ENCODE data around the gene RAB11FIP4.

DNA sequence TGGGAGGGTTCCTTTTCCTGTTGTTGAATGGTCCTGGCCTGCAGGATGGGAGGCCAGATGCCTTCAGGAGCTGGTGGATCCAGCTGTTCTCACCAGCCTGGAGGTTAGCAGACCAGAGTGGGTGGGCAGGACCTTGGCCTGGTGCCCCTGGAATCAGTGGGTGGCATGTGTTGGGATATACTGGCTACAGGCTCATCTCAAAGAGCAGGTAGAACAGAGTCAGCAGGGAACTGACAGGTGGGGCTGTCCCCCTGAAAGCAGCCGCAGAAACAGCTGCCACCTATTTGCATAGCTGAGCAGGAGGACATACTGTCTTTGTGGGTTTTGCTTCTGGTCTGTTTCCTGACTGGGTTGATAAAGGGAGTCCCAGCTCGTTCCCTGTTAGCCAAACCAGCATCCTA, 144.1 kb downstream of the RAB11FIP4 start:
- TF ChIP-seq, protein P1, sequence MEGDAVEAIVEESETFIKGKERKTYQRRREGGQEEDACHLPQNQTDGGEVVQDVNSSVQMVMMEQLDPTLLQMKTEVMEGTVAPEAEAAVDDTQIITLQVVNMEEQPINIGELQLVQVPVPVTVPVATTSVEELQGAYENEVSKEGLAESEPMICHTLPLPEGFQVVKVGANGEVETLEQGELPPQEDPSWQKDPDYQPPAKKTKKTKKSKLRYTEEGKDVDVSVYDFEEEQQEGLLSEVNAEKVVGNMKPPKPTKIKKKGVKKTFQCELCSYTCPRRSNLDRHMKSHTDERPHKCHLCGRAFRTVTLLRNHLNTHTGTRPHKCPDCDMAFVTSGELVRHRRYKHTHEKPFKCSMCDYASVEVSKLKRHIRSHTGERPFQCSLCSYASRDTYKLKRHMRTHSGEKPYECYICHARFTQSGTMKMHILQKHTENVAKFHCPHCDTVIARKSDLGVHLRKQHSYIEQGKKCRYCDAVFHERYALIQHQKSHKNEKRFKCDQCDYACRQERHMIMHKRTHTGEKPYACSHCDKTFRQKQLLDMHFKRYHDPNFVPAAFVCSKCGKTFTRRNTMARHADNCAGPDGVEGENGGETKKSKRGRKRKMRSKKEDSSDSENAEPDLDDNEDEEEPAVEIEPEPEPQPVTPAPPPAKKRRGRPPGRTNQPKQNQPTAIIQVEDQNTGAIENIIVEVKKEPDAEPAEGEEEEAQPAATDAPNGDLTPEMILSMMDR (IDR thresholded peaks at IDR 0.05; ENCODE audit: control extremely low read depth in 1 of 3, insufficient read depth in 1 of 3, low read depth in 1 of 3, low read length in 3 of 3): no peak
- TF ChIP-seq POLR2AphosphoS5 (IDR thresholded peaks at IDR 0.05; ENCODE audit: low read depth, low read length): no peak
- TF ChIP-seq, protein P2, sequence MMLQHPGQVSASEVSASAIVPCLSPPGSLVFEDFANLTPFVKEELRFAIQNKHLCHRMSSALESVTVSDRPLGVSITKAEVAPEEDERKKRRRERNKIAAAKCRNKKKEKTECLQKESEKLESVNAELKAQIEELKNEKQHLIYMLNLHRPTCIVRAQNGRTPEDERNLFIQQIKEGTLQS (IDR thresholded peaks at IDR 0.05; ENCODE audit: insufficient read depth, low read depth, low read length): no peak
- no peak for TF ChIP-seq EZH2 (IDR thresholded peaks at IDR 0.05; ENCODE audit: low read depth, low read length, severe bottlenecking)
- no peak for TF ChIP-seq SIN3A (conservative IDR thresholded peaks at IDR 0.05 in 1 of 2, IDR thresholded peaks at IDR 0.05 in 1 of 2; ENCODE audit: low read depth in 1 of 2, low read length in 2 of 2)
- TF ChIP-seq BRCA1 (IDR thresholded peaks at IDR 0.05; ENCODE audit: low read depth, low read length): no peak
- TF ChIP-seq RFX5 (IDR thresholded peaks at IDR 0.05; ENCODE audit: borderline replicate concordance, low read depth, low read length): no peak
- no peak for TF ChIP-seq SP2 (IDR thresholded peaks at IDR 0.05; ENCODE audit: low read length)
- no peak for TF ChIP-seq TAF1 (IDR thresholded peaks at IDR 0.05; ENCODE audit: low read depth, low read length)
- TF ChIP-seq, protein P3, sequence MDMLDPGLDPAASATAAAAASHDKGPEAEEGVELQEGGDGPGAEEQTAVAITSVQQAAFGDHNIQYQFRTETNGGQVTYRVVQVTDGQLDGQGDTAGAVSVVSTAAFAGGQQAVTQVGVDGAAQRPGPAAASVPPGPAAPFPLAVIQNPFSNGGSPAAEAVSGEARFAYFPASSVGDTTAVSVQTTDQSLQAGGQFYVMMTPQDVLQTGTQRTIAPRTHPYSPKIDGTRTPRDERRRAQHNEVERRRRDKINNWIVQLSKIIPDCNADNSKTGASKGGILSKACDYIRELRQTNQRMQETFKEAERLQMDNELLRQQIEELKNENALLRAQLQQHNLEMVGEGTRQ (IDR thresholded peaks at IDR 0.05; ENCODE audit: low read length): no peak
- no peak for TF ChIP-seq SRF (IDR thresholded peaks at IDR 0.05; ENCODE audit: low read depth, low read length)
- TF ChIP-seq, protein P4, sequence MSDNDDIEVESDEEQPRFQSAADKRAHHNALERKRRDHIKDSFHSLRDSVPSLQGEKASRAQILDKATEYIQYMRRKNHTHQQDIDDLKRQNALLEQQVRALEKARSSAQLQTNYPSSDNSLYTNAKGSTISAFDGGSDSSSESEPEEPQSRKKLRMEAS (IDR thresholded peaks at IDR 0.05): no peak
- no peak for TF ChIP-seq JUND (IDR thresholded peaks at IDR 0.05; ENCODE audit: low read length)
